Neural progenitor cell (in vitro differentiated cells): ENCODE data around the gene IQGAP1. TPM values are rescaled to one million over a fixed set of nuclear protein-coding genes. Genes with fewer than 3 reads are reported as not detected.

Experiments
- DNase-seq: peaks from one replicate; pipeline ENCODE4 v3.0.0-alpha.2; 2016; ENCODE audit warnings: low spot score
- H2AFZ ChIP-seq: fragments of 200-600 bp; sonication (generic); replicated peaks from 2 replicates; pipeline ENCODE4 v1.6.1; 2016; ENCODE audit warnings: antibody characterized with exemption
- H3F3A ChIP-seq: fragments of 200-600 bp; sonication (generic); 2 replicates; pipeline ENCODE4 v1.6.1; 2016; ENCODE audit warnings: antibody characterized with exemption, low read depth
- H3K27ac ChIP-seq: fragments of 200-600 bp; sonication (generic); 2 replicates; pipeline ENCODE4 v1.5.1; 2016; ENCODE audit warnings: mild to moderate bottlenecking
- H3K27me3 ChIP-seq: fragments of 200-600 bp; sonication (generic); 2 replicates; pipeline ENCODE4 v1.6.1; 2016; ENCODE audit warnings: mild to moderate bottlenecking, moderate library complexity
- H3K36me3 ChIP-seq: fragments of 200-600 bp; sonication (generic); 2 replicates; pipeline ENCODE4 v1.5.1; 2016
- H3K4me1 ChIP-seq: fragments of 200-600 bp; sonication (generic); 2 replicates; pipeline ENCODE4 v1.6.1; 2016; ENCODE audit warnings: mixed run types
- H3K4me2 ChIP-seq: fragments of 200-600 bp; sonication (generic); 2 replicates; pipeline ENCODE4 v1.6.1; 2016
- H3K4me3 ChIP-seq: fragments of 200-600 bp; sonication (generic); 2 replicates; pipeline ENCODE4 v1.5.1; 2016
- H3K79me2 ChIP-seq: fragments of 200-600 bp; sonication (generic); 2 replicates; pipeline ENCODE4 v1.6.1; 2016; ENCODE audit warnings: low read depth
- H3K9ac ChIP-seq: fragments of 200-600 bp; sonication (generic); 2 replicates; pipeline ENCODE4 v1.6.1; 2016
- H3K9me3 ChIP-seq: fragments of 200-600 bp; sonication (generic); 2 replicates; pipeline ENCODE4 v1.5.1; 2016; ENCODE audit warnings: low read depth
- H4K20me1 ChIP-seq: fragments of 200-600 bp; sonication (generic); 2 replicates; pipeline ENCODE4 v1.6.1; 2016; ENCODE audit warnings: low read depth
- H3K27ac Mint-ChIP-seq: 3 replicates; pipeline ENCODE4 v1.8.0; 2021; ENCODE audit warnings: mixed read lengths
- H3K27me3 Mint-ChIP-seq: 2 replicates; pipeline ENCODE4 v1.8.0; 2022; ENCODE audit warnings: low read depth, mild to moderate bottlenecking, inconsistent platforms, moderate library complexity, mixed read lengths; ENCODE audit not compliant: insufficient read depth
- H3K36me3 Mint-ChIP-seq: 3 replicates; pipeline ENCODE4 v1.8.0; 2021; ENCODE audit warnings: mixed read lengths
- H3K4me1 Mint-ChIP-seq: 3 replicates; pipeline ENCODE4 v1.8.0; 2021; ENCODE audit warnings: mixed read lengths
- H3K4me3 Mint-ChIP-seq: 3 replicates; pipeline ENCODE4 v1.8.0; 2021; ENCODE audit warnings: mild to moderate bottlenecking, moderate library complexity, mixed read lengths
- H3K9me3 Mint-ChIP-seq: 3 replicates; pipeline ENCODE4 v1.8.0; 2020; ENCODE audit warnings: mixed read lengths
- CTCF ChIP-seq: fragments of 200-600 bp; sonication (generic); IDR thresholded peaks from 2 replicates; pipeline ENCODE4 v1.5.1; 2017; ENCODE audit warnings: antibody characterized with exemption, mild to moderate bottlenecking
- EZH2 ChIP-seq: fragments of 200-600 bp; sonication (generic); IDR thresholded peaks from 2 replicates; pipeline ENCODE4 v1.6.1; 2017; ENCODE audit warnings: antibody characterized with exemption, mild to moderate bottlenecking, moderate library complexity
- EZH2phosphoT487 ChIP-seq: fragments of 200-600 bp; sonication (generic); IDR thresholded peaks from 2 replicates; pipeline ENCODE4 v1.6.1; 2017; ENCODE audit warnings: antibody characterized with exemption
- total RNA-seq: library from RNA; depleted of rRNA; stranded (reverse); fragments of >200 nt; gene quantifications from 2 replicates; pipeline ENCODE4 v1.2.3, GENCODE V29; 2015; ENCODE audit warnings: low replicate concordance

IQGAP1 gene
- total RNA-seq, 1 donor from 2014 or later: 44.8 TPM

- H3K4me3 Mint-ChIP-seq: no peak overlapping the region
- Histone ChIP-seq H3K9me3 (no peaks in the 10 kb centered on the region), H3K79me2 (peaks cover 11% of the 10 kb centered on the region), H3K27me3 (no peaks in the 10 kb centered on the region), H3K36me3 (no peaks in the 10 kb centered on the region), H3K27ac (no peak overlapping the region), H4K20me1 (no peaks in the 10 kb centered on the region), H3K4me2 (no peak overlapping the region), H3K4me3 (no peak overlapping the region), H3K4me1 (peaks cover 12% of the 10 kb centered on the region), H3F3A (no peaks in the 10 kb centered on the region), H3K9ac (no peak overlapping the region), H2AFZ (no peak overlapping the region)
- peaks cover 6% of the 10 kb centered on the region for H3K9me3 Mint-ChIP-seq
- no peak for DNase-seq
- peaks cover 2% of the 10 kb centered on the region for H3K36me3 Mint-ChIP-seq
- H3K27ac Mint-ChIP-seq: no peak overlapping the region
- peaks cover 16% of the 10 kb centered on the region for H3K4me1 Mint-ChIP-seq
- H3K27me3 Mint-ChIP-seq: no peaks in the 10 kb centered on the region
- TF ChIP-seq EZH2phosphoT487: no peak
- no peak for TF ChIP-seq CTCF
- TF ChIP-seq EZH2: no peak
Observed at GRCh38 chr15:90422043-90422442, 34.0 kb downstream of the IQGAP1 start.

- no peaks in the 10 kb centered on the region for H3F3A ChIP-seq
- Mint-ChIP-seq H3K4me3 (no peak overlapping the region), H3K4me1 (peaks cover 16% of the 10 kb centered on the region), H3K36me3 (no peaks in the 10 kb centered on the region), H3K9me3 (no peaks in the 10 kb centered on the region), H3K27ac (no peak overlapping the region), H3K27me3 (no peaks in the 10 kb centered on the region)
- H3K27me3 ChIP-seq: no peaks in the 10 kb centered on the region
- no peak overlapping the region for H2AFZ ChIP-seq
- H3K4me3 ChIP-seq: no peak overlapping the region
- H3K9me3 ChIP-seq: no peaks in the 10 kb centered on the region
- H3K27ac ChIP-seq: no peak overlapping the region
- no peak for DNase-seq
- no peaks in the 10 kb centered on the region for H4K20me1 ChIP-seq
- H3K4me1 ChIP-seq: peaks cover 12% of the 10 kb centered on the region
- no peak for TF ChIP-seq EZH2
- TF ChIP-seq EZH2phosphoT487: no peak
- TF ChIP-seq CTCF: no peak
- H3K36me3 ChIP-seq: no peaks in the 10 kb centered on the region
- peaks cover 11% of the 10 kb centered on the region for H3K79me2 ChIP-seq
- H3K4me2 ChIP-seq: no peak overlapping the region
- H3K9ac ChIP-seq: no peak overlapping the region
Observed at GRCh38 chr15:90422936-90423335, 34.9 kb downstream of the IQGAP1 start.

- Histone ChIP-seq H3K36me3 (no peaks in the 10 kb centered on the region), H3K27ac (no peak overlapping the region), H3K27me3 (no peaks in the 10 kb centered on the region), H3K9me3 (no peaks in the 10 kb centered on the region), H3K4me1 (peaks cover 12% of the 10 kb centered on the region), H3F3A (no peaks in the 10 kb centered on the region), H4K20me1 (no peaks in the 10 kb centered on the region), H3K9ac (no peak overlapping the region), H3K4me3 (no peak overlapping the region), H3K4me2 (no peak overlapping the region), H2AFZ (no peak overlapping the region), H3K79me2 (peaks cover 11% of the 10 kb centered on the region)
- H3K9me3 Mint-ChIP-seq: no peaks in the 10 kb centered on the region
- TF ChIP-seq EZH2phosphoT487 (no peak), EZH2 (no peak), CTCF (no peak)
- peaks cover 2% of the 10 kb centered on the region for H3K27me3 Mint-ChIP-seq
- no peak for DNase-seq
- no peak overlapping the region for H3K27ac Mint-ChIP-seq
- H3K36me3 Mint-ChIP-seq: no peaks in the 10 kb centered on the region
- peaks cover 16% of the 10 kb centered on the region for H3K4me1 Mint-ChIP-seq
- H3K4me3 Mint-ChIP-seq: no peak overlapping the region
Observed at GRCh38 chr15:90423801-90424319, 35.8 kb downstream of the IQGAP1 start.
